Measurements from ENCODE around the gene PARP1. TPM values are rescaled to one million over a fixed set of nuclear protein-coding genes. Genes with fewer than 3 reads are reported as not detected.
"Not testable (repeated sequence)": the region's sequence is repeated elsewhere in the genome, so short reads cannot be mapped to it uniquely, and the experiment has no call there.

The PARP1 gene
- total RNA-seq, 2 donors from 2014 or later: 70.3 TPM

DNA sequence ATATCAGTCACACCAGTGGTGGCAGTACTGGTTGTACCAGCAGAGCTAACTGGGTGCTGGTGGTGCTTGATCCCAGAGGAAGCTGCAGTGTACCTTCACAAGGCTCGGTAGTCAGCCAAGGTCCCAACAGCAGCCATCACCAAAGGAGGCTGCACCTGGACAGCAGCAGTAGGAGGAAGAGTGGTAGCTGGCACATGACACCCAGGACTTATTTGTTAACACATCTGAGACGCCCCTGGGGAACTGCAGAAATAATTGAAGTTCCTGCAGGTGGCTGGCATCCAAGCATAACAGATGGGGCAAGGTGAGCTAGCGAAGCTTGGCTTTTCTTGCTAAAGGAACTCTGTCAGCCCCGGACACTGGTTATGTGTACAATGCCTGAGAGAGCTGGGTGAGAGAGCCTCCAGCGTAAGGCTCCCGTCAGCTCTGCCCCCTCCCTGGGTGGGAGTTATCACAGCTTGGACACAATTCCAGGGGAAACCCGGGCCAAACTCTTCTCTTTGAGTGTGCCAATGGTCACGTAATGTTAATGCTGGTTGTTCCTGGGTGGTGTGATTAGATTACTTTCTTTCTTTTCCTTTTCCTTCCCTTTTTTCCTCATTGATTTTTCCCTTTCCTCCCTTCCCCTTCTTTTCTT is 29.1 kb upstream of the PARP1 start:
- TF ChIP-seq, protein P1, sequence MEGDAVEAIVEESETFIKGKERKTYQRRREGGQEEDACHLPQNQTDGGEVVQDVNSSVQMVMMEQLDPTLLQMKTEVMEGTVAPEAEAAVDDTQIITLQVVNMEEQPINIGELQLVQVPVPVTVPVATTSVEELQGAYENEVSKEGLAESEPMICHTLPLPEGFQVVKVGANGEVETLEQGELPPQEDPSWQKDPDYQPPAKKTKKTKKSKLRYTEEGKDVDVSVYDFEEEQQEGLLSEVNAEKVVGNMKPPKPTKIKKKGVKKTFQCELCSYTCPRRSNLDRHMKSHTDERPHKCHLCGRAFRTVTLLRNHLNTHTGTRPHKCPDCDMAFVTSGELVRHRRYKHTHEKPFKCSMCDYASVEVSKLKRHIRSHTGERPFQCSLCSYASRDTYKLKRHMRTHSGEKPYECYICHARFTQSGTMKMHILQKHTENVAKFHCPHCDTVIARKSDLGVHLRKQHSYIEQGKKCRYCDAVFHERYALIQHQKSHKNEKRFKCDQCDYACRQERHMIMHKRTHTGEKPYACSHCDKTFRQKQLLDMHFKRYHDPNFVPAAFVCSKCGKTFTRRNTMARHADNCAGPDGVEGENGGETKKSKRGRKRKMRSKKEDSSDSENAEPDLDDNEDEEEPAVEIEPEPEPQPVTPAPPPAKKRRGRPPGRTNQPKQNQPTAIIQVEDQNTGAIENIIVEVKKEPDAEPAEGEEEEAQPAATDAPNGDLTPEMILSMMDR (IDR thresholded peaks at IDR 0.05): no peak
- Histone ChIP-seq H3K27me3 (replicated peaks; ENCODE audit: insufficient read depth) (no peaks in the 10 kb centered on the region), H3K4me3 (no peak overlapping the region), H3K27ac (no peak overlapping the region), H3K9me3 (no peaks in the 10 kb centered on the region), H3K36me3 (no peaks in the 10 kb centered on the region), H3K4me1 (ENCODE audit: control insufficient read depth in 1 of 2, low read depth in 2 of 2) (no peaks in the 10 kb centered on the region)
- ATAC-seq (ENCODE audit: insufficient number of reproducible peaks, low FRiP score, low read depth) (no peak), DNase-seq (ENCODE audit: low spot score) (no peak)

GRCh38 chr1:226436472-226436854 is 28.6 kb upstream of the PARP1 start:
- Histone ChIP-seq H3K9me3 (no peaks in the 10 kb centered on the region), H3K27me3 (replicated peaks; ENCODE audit: insufficient read depth) (no peaks in the 10 kb centered on the region), H3K36me3 (no peaks in the 10 kb centered on the region), H3K4me1 (ENCODE audit: control insufficient read depth in 1 of 2, low read depth in 2 of 2) (no peaks in the 10 kb centered on the region), H3K4me3 (no peak overlapping the region), H3K27ac (no peak overlapping the region)
- TF ChIP-seq, protein P1 (IDR thresholded peaks at IDR 0.05): no peak
- DNase-seq (ENCODE audit: low spot score) (no peak), ATAC-seq (ENCODE audit: insufficient number of reproducible peaks, low FRiP score, low read depth) (no peak)

DNA sequence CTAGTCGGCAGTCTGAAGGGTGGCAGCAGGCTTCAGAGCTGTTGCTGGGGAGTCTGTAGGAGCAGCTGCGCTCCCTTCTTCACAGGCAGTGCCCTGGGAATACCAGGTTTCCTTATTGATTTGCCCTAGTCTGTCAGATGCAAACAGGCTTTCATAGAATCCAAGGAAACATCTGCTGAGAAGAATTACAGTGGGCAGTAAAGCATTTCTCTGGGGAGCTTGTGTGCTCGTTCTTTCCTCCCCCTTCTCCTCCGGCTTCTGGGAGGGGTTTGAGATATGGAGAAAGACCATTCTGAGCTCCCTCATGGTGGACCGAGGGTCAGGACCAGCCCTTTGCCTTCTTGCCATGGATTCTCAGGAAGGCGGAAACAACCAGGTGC is 25.4 kb upstream of the PARP1 start:
- Histone ChIP-seq H3K4me3 (no peak overlapping the region), H3K36me3 (no peaks in the 10 kb centered on the region), H3K4me1 (ENCODE audit: control insufficient read depth in 1 of 2, low read depth in 2 of 2) (no peaks in the 10 kb centered on the region), H3K27ac (no peak overlapping the region), H3K27me3 (replicated peaks; ENCODE audit: insufficient read depth) (no peaks in the 10 kb centered on the region), H3K9me3 (no peaks in the 10 kb centered on the region)
- ATAC-seq (ENCODE audit: insufficient number of reproducible peaks, low FRiP score, low read depth) (no peak), DNase-seq (ENCODE audit: low spot score) (no peak)
- TF ChIP-seq, protein P1 (IDR thresholded peaks at IDR 0.05): no peak

- Histone ChIP-seq H3K4me3 (no peak overlapping the region), H3K27me3 (replicated peaks; ENCODE audit: insufficient read depth) (no peaks in the 10 kb centered on the region), H3K4me1 (ENCODE audit: control insufficient read depth in 1 of 2, low read depth in 2 of 2) (no peaks in the 10 kb centered on the region), H3K27ac (no peak overlapping the region), H3K36me3 (no peaks in the 10 kb centered on the region), H3K9me3 (no peaks in the 10 kb centered on the region)
- TF ChIP-seq, protein P1 (IDR thresholded peaks at IDR 0.05): no peak
- ATAC-seq (ENCODE audit: insufficient number of reproducible peaks, low FRiP score, low read depth): no peak
- no peak for DNase-seq (ENCODE audit: low spot score)
Observed at GRCh38 chr1:226432586-226433340, 24.9 kb upstream of the PARP1 start.

DNA sequence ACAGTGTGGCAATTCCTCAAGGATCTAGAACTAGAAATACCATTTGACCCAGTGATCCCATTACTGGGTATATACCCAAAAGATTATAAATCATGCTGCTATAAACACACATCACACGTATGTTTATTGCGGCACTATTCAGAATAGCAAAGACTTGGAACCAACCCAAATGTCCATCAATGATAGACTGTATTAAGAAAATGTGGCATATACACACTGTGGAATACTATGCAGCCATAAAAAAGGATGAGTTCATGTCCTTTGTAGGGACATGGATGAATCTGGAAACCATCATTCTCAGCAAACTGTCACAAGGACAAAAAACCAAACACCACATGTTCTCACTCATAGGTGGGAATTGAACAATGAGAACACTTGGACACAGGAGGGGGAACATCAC is 24.0 kb upstream of the PARP1 start:
- H3K4me1 ChIP-seq (ENCODE audit: control insufficient read depth in 1 of 2, low read depth in 2 of 2); H3K4me3 ChIP-seq; H3K36me3 ChIP-seq; DNase-seq (ENCODE audit: low spot score); H3K27ac ChIP-seq; H3K9me3 ChIP-seq; ATAC-seq (ENCODE audit: insufficient number of reproducible peaks, low FRiP score, low read depth); H3K27me3 ChIP-seq (replicated peaks; ENCODE audit: insufficient read depth): not testable (repeated sequence)
